Nephron (organoid): ENCODE results near the gene ATF7.

Experiments
- H3K27ac Mint-ChIP-seq, 3 experiments: 2 replicates each; pipeline ENCODE4 v1.8.0; 2020; ENCODE audit warnings: mixed read lengths in 3 of 3, mild to moderate bottlenecking in 2 of 3, moderate library complexity in 1 of 3
- H3K27me3 Mint-ChIP-seq: 2 replicates; pipeline ENCODE4 v1.8.0; 2021; ENCODE audit warnings: low read depth, mild to moderate bottlenecking, moderate library complexity, mixed read lengths
- H3K36me3 Mint-ChIP-seq: 2 replicates; pipeline ENCODE4 v1.8.0; 2020; ENCODE audit warnings: low read depth, mixed read lengths
- H3K4me1 Mint-ChIP-seq: 2 replicates; pipeline ENCODE4 v1.8.0; 2020; ENCODE audit warnings: mixed read lengths
- H3K4me3 Mint-ChIP-seq, 3 experiments: 2 replicates each; pipeline ENCODE4 v1.8.0; 2020; ENCODE audit warnings: mild to moderate bottlenecking in 3 of 3, mixed read lengths in 3 of 3, moderate library complexity in 2 of 3
- H3K9me3 Mint-ChIP-seq: 2 replicates; pipeline ENCODE4 v1.8.0; 2020; ENCODE audit warnings: mixed read lengths
- TF ChIP-seq, protein P1 (sequence below), 3 experiments: fragments of 200-600 bp; sonication (generic); IDR thresholded peaks; one replicate each; pipeline ENCODE4 v1.5.0; 2021; ENCODE audit warnings: antibody characterized with exemption in 3 of 3; ENCODE audit not compliant: unreplicated experiment in 3 of 3

The ATF7 gene

GRCh38 chr12:53465679-53466078, 160.5 kb downstream of the ATF7 start:
- TF ChIP-seq, protein P1, sequence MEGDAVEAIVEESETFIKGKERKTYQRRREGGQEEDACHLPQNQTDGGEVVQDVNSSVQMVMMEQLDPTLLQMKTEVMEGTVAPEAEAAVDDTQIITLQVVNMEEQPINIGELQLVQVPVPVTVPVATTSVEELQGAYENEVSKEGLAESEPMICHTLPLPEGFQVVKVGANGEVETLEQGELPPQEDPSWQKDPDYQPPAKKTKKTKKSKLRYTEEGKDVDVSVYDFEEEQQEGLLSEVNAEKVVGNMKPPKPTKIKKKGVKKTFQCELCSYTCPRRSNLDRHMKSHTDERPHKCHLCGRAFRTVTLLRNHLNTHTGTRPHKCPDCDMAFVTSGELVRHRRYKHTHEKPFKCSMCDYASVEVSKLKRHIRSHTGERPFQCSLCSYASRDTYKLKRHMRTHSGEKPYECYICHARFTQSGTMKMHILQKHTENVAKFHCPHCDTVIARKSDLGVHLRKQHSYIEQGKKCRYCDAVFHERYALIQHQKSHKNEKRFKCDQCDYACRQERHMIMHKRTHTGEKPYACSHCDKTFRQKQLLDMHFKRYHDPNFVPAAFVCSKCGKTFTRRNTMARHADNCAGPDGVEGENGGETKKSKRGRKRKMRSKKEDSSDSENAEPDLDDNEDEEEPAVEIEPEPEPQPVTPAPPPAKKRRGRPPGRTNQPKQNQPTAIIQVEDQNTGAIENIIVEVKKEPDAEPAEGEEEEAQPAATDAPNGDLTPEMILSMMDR (IDR thresholded peaks at IDR 0.05; ENCODE audit: unreplicated experiment in 3 of 3) = peak in 1 of 3 experiments; percentile 15
- Mint-ChIP-seq H3K4me3 (no peak overlapping the region), H3K4me1 (peaks cover 25% of the 10 kb centered on the region), H3K9me3 (no peaks in the 10 kb centered on the region), H3K27me3 (no peaks in the 10 kb centered on the region), H3K27ac (peak overlapping the region in 2 of 3 experiments; percentile 27 to 29), H3K36me3 (peaks cover 85% of the 10 kb centered on the region)

- no peak overlapping the region for H3K27ac Mint-ChIP-seq
- peaks cover 89% of the 10 kb centered on the region for H3K36me3 Mint-ChIP-seq
- no peaks in the 10 kb centered on the region for H3K9me3 Mint-ChIP-seq
- no peak overlapping the region for H3K4me3 Mint-ChIP-seq
- TF ChIP-seq, protein P1 (IDR thresholded peaks at IDR 0.05; ENCODE audit: unreplicated experiment in 3 of 3) = no peak
- no peaks in the 10 kb centered on the region for H3K27me3 Mint-ChIP-seq
- peaks cover 31% of the 10 kb centered on the region for H3K4me1 Mint-ChIP-seq
Observed at GRCh38 chr12:53464685-53465418, 161.3 kb downstream of the ATF7 start.

GRCh38 chr12:53463802-53464560, 162.2 kb downstream of the ATF7 start:
- Mint-ChIP-seq H3K4me1 (peaks cover 35% of the 10 kb centered on the region), H3K27ac (no peak overlapping the region), H3K9me3 (no peaks in the 10 kb centered on the region), H3K4me3 (no peak overlapping the region), H3K36me3 (peaks cover 95% of the 10 kb centered on the region), H3K27me3 (no peaks in the 10 kb centered on the region)
- TF ChIP-seq, protein P1 (IDR thresholded peaks at IDR 0.05; ENCODE audit: unreplicated experiment in 3 of 3) = no peak

GRCh38 chr12:53462935-53463334, 163.2 kb downstream of the ATF7 start:
- Mint-ChIP-seq H3K4me3 (no peak overlapping the region), H3K27me3 (no peaks in the 10 kb centered on the region), H3K36me3 (peaks cover 95% of the 10 kb centered on the region), H3K4me1 (peaks cover 36% of the 10 kb centered on the region), H3K27ac (no peak overlapping the region), H3K9me3 (no peaks in the 10 kb centered on the region)
- TF ChIP-seq, protein P1 (IDR thresholded peaks at IDR 0.05; ENCODE audit: unreplicated experiment in 3 of 3) = no peak

GRCh38 chr12:53461591-53461990, 164.6 kb downstream of the ATF7 start:
- Mint-ChIP-seq H3K9me3 (no peaks in the 10 kb centered on the region), H3K4me1 (peaks cover 38% of the 10 kb centered on the region), H3K4me3 (no peak overlapping the region), H3K27ac (no peak overlapping the region), H3K27me3 (no peaks in the 10 kb centered on the region), H3K36me3 (peaks cover 90% of the 10 kb centered on the region)
- TF ChIP-seq, protein P1 (IDR thresholded peaks at IDR 0.05; ENCODE audit: unreplicated experiment in 3 of 3) = no peak
